IPS-20b (cell line): Measurements from ENCODE around the gene EMC1.

Experiments used
- H3K27ac ChIP-seq: one replicate; pipeline ENCODE4 v1.5.1; 2013; ENCODE audit warnings: low read length
- H3K27me3 ChIP-seq: 2 replicates; pipeline ENCODE4 v1.6.1; 2013; ENCODE audit warnings: mild to moderate bottlenecking, low read length, inconsistent platforms; ENCODE audit not compliant: insufficient read depth
- H3K36me3 ChIP-seq: 2 replicates; pipeline ENCODE4 v1.6.1; 2013; ENCODE audit warnings: low read depth, mild to moderate bottlenecking, inconsistent platforms, low read length, moderate library complexity; ENCODE audit not compliant: insufficient read depth
- H3K4me1 ChIP-seq: 2 replicates; pipeline ENCODE4 v1.6.1; 2013; ENCODE audit warnings: mild to moderate bottlenecking, control low read depth, inconsistent platforms, low read length, moderate library complexity; ENCODE audit not compliant: insufficient read depth
- H3K4me3 ChIP-seq: 2 replicates; pipeline ENCODE4 v1.5.1; 2013; ENCODE audit warnings: mild to moderate bottlenecking, low read length, inconsistent platforms
- H3K9ac ChIP-seq: 2 replicates; pipeline ENCODE4 v1.6.1; 2013; ENCODE audit warnings: low read depth, mild to moderate bottlenecking, inconsistent platforms, low read length, moderate library complexity
- H3K9me3 ChIP-seq: 2 replicates; pipeline ENCODE4 v1.6.1; 2013; ENCODE audit warnings: mild to moderate bottlenecking, low read depth, low read length, inconsistent platforms; ENCODE audit not compliant: insufficient read depth

Gene EMC1

DNA sequence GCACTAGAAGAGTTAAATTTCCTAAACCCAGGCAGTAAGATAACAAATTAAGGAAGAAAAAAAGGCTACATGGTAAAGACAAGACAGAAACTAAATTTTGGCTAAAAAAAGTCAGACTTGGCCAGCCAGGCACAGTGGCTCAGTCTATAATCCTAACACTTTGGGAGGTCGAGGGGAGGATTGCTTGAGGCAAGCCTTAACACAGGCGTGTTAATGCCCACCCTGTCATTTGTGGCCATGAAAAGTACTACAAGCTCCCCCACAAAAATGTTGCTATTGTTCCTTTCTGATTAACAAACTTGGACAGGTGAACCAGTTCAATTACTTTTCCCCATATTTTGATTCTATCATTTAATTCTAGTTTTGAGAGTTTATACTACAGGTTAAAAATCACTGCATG is 73.5 kb downstream of the EMC1 start:
- H3K36me3 ChIP-seq: peaks cover 100% of the 10 kb centered on the region
- no peak overlapping the region for H3K4me3 ChIP-seq
- H3K9ac ChIP-seq: no peak overlapping the region
- H3K9me3 ChIP-seq: no peaks in the 10 kb centered on the region
- no peaks in the 10 kb centered on the region for H3K4me1 ChIP-seq
- H3K27me3 ChIP-seq: no peaks in the 10 kb centered on the region
- H3K27ac ChIP-seq: no peak overlapping the region

DNA sequence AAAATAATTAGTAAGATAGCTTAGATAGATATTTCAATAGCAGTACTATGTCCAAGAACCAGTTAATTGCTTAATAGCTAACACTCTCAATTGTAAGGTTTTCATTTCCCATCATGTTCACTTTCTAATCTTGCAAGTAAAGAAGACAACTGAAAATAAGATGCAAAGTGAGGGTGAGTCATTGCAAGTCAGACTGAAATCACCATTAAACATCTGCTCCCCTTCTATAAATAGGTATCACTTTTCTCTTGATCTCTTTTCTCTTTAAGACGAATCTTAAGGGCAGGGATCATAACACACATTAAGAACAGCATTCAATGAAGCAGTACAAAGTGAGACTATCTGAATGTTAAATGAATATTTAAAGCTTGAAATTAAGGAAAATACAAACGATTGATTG is 81.7 kb downstream of the EMC1 start:
- Histone ChIP-seq H3K4me1 (no peaks in the 10 kb centered on the region), H3K9ac (no peak overlapping the region), H3K4me3 (no peak overlapping the region), H3K9me3 (no peaks in the 10 kb centered on the region), H3K36me3 (peaks cover 99% of the 10 kb centered on the region), H3K27me3 (no peaks in the 10 kb centered on the region), H3K27ac (no peak overlapping the region)

DNA sequence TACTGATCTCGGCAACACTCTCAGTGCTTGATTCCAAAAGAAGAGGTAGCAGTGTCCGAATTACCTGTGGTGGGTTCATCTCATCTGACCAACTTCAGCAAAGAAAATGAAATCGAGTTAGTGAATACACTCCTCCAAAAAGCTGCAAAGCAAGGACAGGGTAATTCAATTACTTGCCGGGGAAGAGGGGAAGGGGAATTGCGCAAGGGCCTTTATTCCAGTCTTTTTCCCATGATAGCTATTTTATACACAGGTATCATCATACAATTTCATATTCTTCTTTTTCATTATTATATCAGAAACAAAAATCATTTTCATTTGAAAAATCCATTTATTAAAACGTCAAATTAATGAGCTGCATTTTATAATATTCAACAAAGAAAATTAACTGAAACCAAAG is 84.2 kb downstream of the EMC1 start:
- H3K36me3 ChIP-seq: peaks cover 99% of the 10 kb centered on the region
- H3K27ac ChIP-seq: no peak overlapping the region
- no peaks in the 10 kb centered on the region for H3K27me3 ChIP-seq
- H3K4me3 ChIP-seq: no peak overlapping the region
- H3K9me3 ChIP-seq: no peaks in the 10 kb centered on the region
- H3K9ac ChIP-seq: no peak overlapping the region
- no peaks in the 10 kb centered on the region for H3K4me1 ChIP-seq

DNA sequence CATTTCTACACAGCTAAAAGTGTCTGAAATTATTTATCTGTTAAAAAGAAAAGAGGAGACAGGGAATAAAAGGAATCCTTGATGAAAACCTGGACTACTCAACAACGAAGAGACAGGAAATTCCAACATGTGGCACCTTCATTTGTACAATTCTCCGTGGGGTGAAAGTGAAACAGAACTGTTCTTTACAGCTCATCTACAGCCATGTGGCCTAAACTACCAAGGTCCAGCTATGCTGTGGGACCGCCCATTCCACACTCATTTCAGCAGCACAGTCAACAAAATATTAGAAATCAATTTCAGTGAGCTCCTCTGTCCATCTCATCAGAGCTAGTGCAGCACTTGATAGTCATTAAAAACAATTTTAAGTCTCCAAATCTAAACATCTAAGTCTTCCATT is 85.3 kb downstream of the EMC1 start:
- Histone ChIP-seq H3K4me3 (no peak overlapping the region), H3K27ac (no peak overlapping the region), H3K9me3 (no peaks in the 10 kb centered on the region), H3K36me3 (peaks cover 99% of the 10 kb centered on the region), H3K9ac (no peak overlapping the region), H3K4me1 (no peaks in the 10 kb centered on the region), H3K27me3 (no peaks in the 10 kb centered on the region)
